ENCODE results near the gene SPPL2A. TPM values are rescaled to one million over a fixed set of nuclear protein-coding genes. Genes with fewer than 3 reads are reported as not detected.

Gene SPPL2A
- total and polyA plus RNA-seq, 2 of the 13 experiments (the other 11 are each of a cell fraction or from before 2014, with no cell fraction given): 80.5 to 105 TPM

GRCh38 chr15:50765195-50765967, at the start of gene SPPL2A (continued):
- TF ChIP-seq SNAPC2 (CRISPR knock-in tag; IDR thresholded peaks at IDR 0.05) (0 out of 2 replicates have a peak, but pooled peaks have one; percentile 80), KLF12 (CRISPR knock-in tag; IDR thresholded peaks at IDR 0.05; ENCODE audit: borderline replicate concordance) (peak; percentile 95), XBP1 (CRISPR knock-in tag; IDR thresholded peaks at IDR 0.05) (no peak), ZGPAT (CRISPR knock-in tag; IDR thresholded peaks at IDR 0.05) (peak; percentile 69; the same call in 1 of the 2 replicates), PHF20 (CRISPR knock-in tag; IDR thresholded peaks at IDR 0.05) (peak; percentile 77), ZNF766 (CRISPR knock-in tag; IDR thresholded peaks at IDR 0.05; ENCODE audit: borderline replicate concordance) (peak; percentile 71), HNRNPLL (IDR thresholded peaks at IDR 0.05; ENCODE audit: low read depth, low read length, poor library complexity, severe bottlenecking) (peak; percentile 98), ZNF562 (CRISPR knock-in tag; IDR thresholded peaks at IDR 0.05; ENCODE audit: borderline replicate concordance) (no peak), GATA4 (IDR thresholded peaks at IDR 0.05; ENCODE audit: borderline replicate concordance, low read depth) (peak; percentile 33; the same call in 1 of the 2 replicates), TEAD3 (CRISPR knock-in tag; optimal IDR thresholded peaks at IDR 0.05; ENCODE audit: borderline replicate concordance) (no peak), HOMEZ (CRISPR knock-in tag; IDR thresholded peaks at IDR 0.05; ENCODE audit: low read depth) (0 out of 2 replicates have a peak, but pooled peaks have one; percentile 12), ELF3 (CRISPR knock-in tag; IDR thresholded peaks at IDR 0.05) (peak; percentile 88), RBM39 (IDR thresholded peaks at IDR 0.05; ENCODE audit: low read depth, low read length, poor library complexity, severe bottlenecking) (peak; percentile 78), FOXK1 (CRISPR knock-in tag; IDR thresholded peaks at IDR 0.05; ENCODE audit: borderline replicate concordance, low read depth) (peak; percentile 21; the same call in 1 of the 2 replicates), RBFOX2 (IDR thresholded peaks at IDR 0.05; ENCODE audit: low read depth, low read length) (peak; percentile 97), MYC (CRISPR knock-in tag; IDR thresholded peaks at IDR 0.05; ENCODE audit: borderline replicate concordance) (peak; percentile 52), HOXD1 (CRISPR knock-in tag; IDR thresholded peaks at IDR 0.05) (peak; percentile 46; the same call in 1 of the 2 replicates), ZNF263 (CRISPR knock-in tag; IDR thresholded peaks at IDR 0.05) (peak; percentile 85), RFXANK (CRISPR knock-in tag; IDR thresholded peaks at IDR 0.05) (0 out of 2 replicates have a peak, but pooled peaks have one; percentile 57), ZNF704 (CRISPR knock-in tag; IDR thresholded peaks at IDR 0.05; ENCODE audit: borderline replicate concordance) (peak; percentile 19; the same call in 1 of the 2 replicates), ZBTB7A (CRISPR knock-in tag; IDR thresholded peaks at IDR 0.05) (0 out of 2 replicates have a peak, but pooled peaks have one; percentile 25), ZNF816 (CRISPR knock-in tag; IDR thresholded peaks at IDR 0.05; ENCODE audit: borderline replicate concordance) (0 out of 2 replicates have a peak, but pooled peaks have one; percentile 23), ZNF709 (CRISPR knock-in tag; IDR thresholded peaks at IDR 0.05) (peak; percentile 87; the same call in 1 of the 2 replicates), MTA1 (CRISPR knock-in tag; IDR thresholded peaks at IDR 0.05; ENCODE audit: borderline replicate concordance) (no peak), ZFY (CRISPR knock-in tag; IDR thresholded peaks at IDR 0.05) (peak; percentile 94)

Measured in HepG2 (cell line).